Trophoblast cell (in vitro differentiated cells and primary cell): ENCODE data around the gene TBC1D22A.
"Not testable (repeated sequence)": the region's sequence is repeated elsewhere in the genome, so short reads cannot be mapped to it uniquely, and the experiment has no call there.

ENCODE experiments used
- DNase-seq, 2 donors: peaks; one replicate each; pipeline ENCODE4 v3.0.0-alpha.2; 2016
- H2AFZ ChIP-seq: 2 replicates; pipeline ENCODE4 v1.6.1; 2013; ENCODE audit warnings: low read length, moderate library complexity, mild to moderate bottlenecking; ENCODE audit not compliant: insufficient read depth, poor library complexity
- H2AK5ac ChIP-seq: 2 replicates; pipeline ENCODE4 v1.6.1; 2013; ENCODE audit warnings: mild to moderate bottlenecking, low read length
- H2BK120ac ChIP-seq: 2 replicates; pipeline ENCODE4 v1.6.1; 2013; ENCODE audit warnings: low read length, mild to moderate bottlenecking, moderate library complexity; ENCODE audit not compliant: insufficient read depth, poor library complexity
- H2BK12ac ChIP-seq: 2 replicates; pipeline ENCODE4 v1.6.1; 2013; ENCODE audit warnings: mild to moderate bottlenecking, low read length, moderate library complexity
- H2BK5ac ChIP-seq: 2 replicates; pipeline ENCODE4 v1.6.1; 2013; ENCODE audit warnings: low read length, low read depth, moderate library complexity, mild to moderate bottlenecking; ENCODE audit not compliant: poor library complexity
- H3K14ac ChIP-seq: 2 replicates; pipeline ENCODE4 v1.6.1; 2013; ENCODE audit warnings: mild to moderate bottlenecking, low read length
- H3K18ac ChIP-seq: 2 replicates; pipeline ENCODE4 v1.6.1; 2013; ENCODE audit warnings: mild to moderate bottlenecking, low read length
- H3K23ac ChIP-seq: 2 replicates; pipeline ENCODE4 v1.6.1; 2013; ENCODE audit warnings: low read length
- H3K27ac ChIP-seq: 2 replicates; pipeline ENCODE4 v1.5.1; 2013; ENCODE audit warnings: low read depth, mild to moderate bottlenecking, inconsistent platforms, low read length, moderate library complexity
- H3K27me3 ChIP-seq: 2 replicates; pipeline ENCODE4 v1.6.1; 2013; ENCODE audit warnings: inconsistent platforms, mild to moderate bottlenecking, low read length, moderate library complexity; ENCODE audit not compliant: insufficient read depth
- H3K36me3 ChIP-seq, 2 experiments: 1 replicate in 1 of 2; 2 replicates in 1 of 2; pipeline ENCODE4 v1.6.1; 2013; ENCODE audit warnings: low read length in 2 of 2, mild to moderate bottlenecking in 2 of 2, moderate library complexity in 1 of 2; ENCODE audit not compliant: insufficient read depth in 2 of 2, control insufficient read depth in 1 of 2
- H3K4ac ChIP-seq: 2 replicates; pipeline ENCODE4 v1.6.1; 2013; ENCODE audit warnings: low read depth, mild to moderate bottlenecking, low read length, moderate library complexity
- H3K4me1 ChIP-seq, 2 experiments: 1 replicate in 1 of 2; 2 replicates in 1 of 2; pipeline ENCODE4 v1.6.1; 2013; ENCODE audit warnings: low read length in 2 of 2, mild to moderate bottlenecking in 2 of 2, moderate library complexity in 1 of 2; ENCODE audit not compliant: insufficient read depth in 2 of 2, control insufficient read depth in 1 of 2
- H3K4me2 ChIP-seq: 2 replicates; pipeline ENCODE4 v1.6.1; 2013; ENCODE audit warnings: inconsistent platforms, mild to moderate bottlenecking, low read length, moderate library complexity
- H3K4me3 ChIP-seq: 2 replicates; pipeline ENCODE4 v1.5.1; 2013; ENCODE audit warnings: mild to moderate bottlenecking, low read depth, low read length, inconsistent platforms
- H3K79me1 ChIP-seq: one replicate; pipeline ENCODE4 v1.6.1; 2013; ENCODE audit warnings: low read length
- H3K79me2 ChIP-seq: 2 replicates; pipeline ENCODE4 v1.6.1; 2013; ENCODE audit warnings: low read length, mild to moderate bottlenecking; ENCODE audit not compliant: control insufficient read depth, insufficient read depth, poor library complexity
- H3K9ac ChIP-seq: 2 replicates; pipeline ENCODE4 v1.6.1; 2013; ENCODE audit warnings: mild to moderate bottlenecking, low read length
- H3K9me3 ChIP-seq: 2 replicates; pipeline ENCODE4 v1.6.1; 2013; ENCODE audit warnings: low read depth, mild to moderate bottlenecking, control low read depth, inconsistent platforms, low read length; ENCODE audit not compliant: insufficient read depth
- H4K12ac ChIP-seq: 2 replicates; pipeline ENCODE4 v1.6.1; 2013; ENCODE audit warnings: low read depth, mild to moderate bottlenecking, low read length, moderate library complexity
- H4K8ac ChIP-seq: 2 replicates; pipeline ENCODE4 v1.6.1; 2013; ENCODE audit warnings: low read depth, mild to moderate bottlenecking, low read length, moderate library complexity
- H4K91ac ChIP-seq: one replicate; pipeline ENCODE4 v1.6.1; 2013; ENCODE audit warnings: low read depth, mild to moderate bottlenecking, low read length, moderate library complexity
- WGBS: extraction: QIAGEN DNeasy Blood & Tissue Kit; methylation state at CpG from one replicate; pipeline ENCODE4 v1.1.7; 2013; ENCODE audit warnings: missing lambda C conversion rate; ENCODE audit not compliant: insufficient read length, insufficient coverage; ENCODE audit errors: extremely low coverage; 5-methylcytosine and 5-hydroxymethylcytosine counted together

The TBC1D22A gene

DNA sequence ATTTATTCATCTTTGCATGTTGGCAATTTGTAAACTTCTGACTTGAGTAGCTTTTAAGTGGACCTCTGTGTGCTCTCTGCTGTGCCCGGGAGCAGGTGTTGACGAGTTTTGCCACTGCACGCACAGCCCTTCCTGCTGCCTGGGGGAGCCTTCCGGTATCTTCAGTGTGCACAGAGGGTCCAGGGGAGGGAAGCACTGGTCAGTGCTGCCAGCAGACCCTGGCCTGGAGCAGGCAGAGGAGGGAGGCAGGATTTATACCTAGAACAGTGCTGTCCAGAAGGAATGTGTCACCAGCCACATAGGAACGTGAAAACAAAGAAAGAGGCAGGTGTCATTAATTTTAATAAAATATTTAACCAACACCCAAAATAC, 403.6 kb downstream of the TBC1D22A start:
- Histone ChIP-seq H3K14ac (no peak overlapping the region), H3K27me3 (no peaks in the 10 kb centered on the region), H4K8ac (no peak overlapping the region), H2BK12ac (no peak overlapping the region), H3K23ac (no peak overlapping the region), H2BK5ac (no peak overlapping the region), H3K36me3 (no peaks in the 10 kb centered on the region), H3K27ac (no peak overlapping the region), H3K18ac (no peak overlapping the region), H3K4me2 (no peak overlapping the region), H4K12ac (no peak overlapping the region), H3K79me2 (no peaks in the 10 kb centered on the region), H2BK120ac (no peak overlapping the region), H3K9ac (no peak overlapping the region), H3K9me3 (peaks cover 2% of the 10 kb centered on the region), H3K4me1 (no peaks in the 10 kb centered on the region), H2AK5ac (no peak overlapping the region), H3K4ac (no peak overlapping the region), H3K4me3 (no peak overlapping the region), H2AFZ (no peak overlapping the region), H4K91ac (no peak overlapping the region), H3K79me1 (no peaks in the 10 kb centered on the region)
- DNase-seq = no peak
- no CpG with 5 or more reads among the region's 5 CpGs for WGBS

DNA sequence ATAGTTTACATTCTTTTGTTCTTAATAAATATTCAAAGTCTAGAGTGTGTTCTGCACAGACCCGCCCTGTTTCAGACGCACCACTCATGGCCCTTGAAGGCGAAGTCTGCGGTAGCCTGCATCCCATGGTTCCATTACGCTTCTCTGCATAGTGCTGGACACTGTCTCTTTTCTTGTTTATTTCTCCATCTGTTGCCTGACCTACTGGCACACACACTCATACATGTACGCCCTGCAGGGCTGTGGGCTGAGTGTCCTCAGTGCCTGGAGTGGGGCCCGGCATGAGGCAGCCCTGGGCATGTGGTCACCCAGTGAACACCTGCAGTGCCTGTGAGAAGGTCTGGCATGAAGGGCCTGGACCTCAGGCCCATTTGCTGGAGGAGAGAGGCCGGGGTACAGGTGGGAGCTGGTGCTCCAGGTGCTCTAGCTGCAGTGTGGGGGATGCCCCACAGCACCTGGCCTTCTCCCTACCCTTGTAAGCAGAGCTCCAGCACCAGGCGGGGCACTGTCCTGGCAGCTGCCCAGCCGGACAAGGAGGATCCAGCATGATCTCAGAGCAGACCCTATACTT, 404.1 kb downstream of the TBC1D22A start:
- H2AFZ ChIP-seq = no peak overlapping the region
- no peak overlapping the region for H3K23ac ChIP-seq
- H4K12ac ChIP-seq = no peak overlapping the region
- H3K18ac ChIP-seq = no peak overlapping the region
- H2BK5ac ChIP-seq = no peak overlapping the region
- H3K27ac ChIP-seq = no peak overlapping the region
- H3K4ac ChIP-seq = no peak overlapping the region
- H4K91ac ChIP-seq = no peak overlapping the region
- H2BK120ac ChIP-seq = no peak overlapping the region
- H3K9ac ChIP-seq = no peak overlapping the region
- DNase-seq = no peak
- peaks cover 2% of the 10 kb centered on the region for H3K9me3 ChIP-seq
- H3K4me3 ChIP-seq = no peak overlapping the region
- no peak overlapping the region for H2AK5ac ChIP-seq
- no peaks in the 10 kb centered on the region for H3K27me3 ChIP-seq
- H3K36me3 ChIP-seq = no peaks in the 10 kb centered on the region
- no peaks in the 10 kb centered on the region for H3K79me1 ChIP-seq
- no peak overlapping the region for H2BK12ac ChIP-seq
- no peak overlapping the region for H3K4me2 ChIP-seq
- H3K79me2 ChIP-seq = no peaks in the 10 kb centered on the region
- H3K14ac ChIP-seq = no peak overlapping the region
- H4K8ac ChIP-seq = no peak overlapping the region
- WGBS = no CpG with 5 or more reads among the region's 10 CpGs
- H3K4me1 ChIP-seq = no peaks in the 10 kb centered on the region

GRCh38 chr22:47167056-47167455, 404.6 kb downstream of the TBC1D22A start:
- no peak overlapping the region for H3K4ac ChIP-seq
- no peaks in the 10 kb centered on the region for H3K36me3 ChIP-seq
- no peak overlapping the region for H3K4me2 ChIP-seq
- H2BK5ac ChIP-seq = no peak overlapping the region
- H3K14ac ChIP-seq = no peak overlapping the region
- no peak overlapping the region for H2BK120ac ChIP-seq
- H3K4me3 ChIP-seq = no peak overlapping the region
- H4K8ac ChIP-seq = no peak overlapping the region
- H3K18ac ChIP-seq = no peak overlapping the region
- no peak for DNase-seq
- no peak overlapping the region for H3K23ac ChIP-seq
- no peak overlapping the region for H2AFZ ChIP-seq
- H3K9me3 ChIP-seq = peaks cover 2% of the 10 kb centered on the region
- WGBS = no CpG with 5 or more reads among the region's 10 CpGs
- H3K27me3 ChIP-seq = no peaks in the 10 kb centered on the region
- H4K91ac ChIP-seq = no peak overlapping the region
- no peak overlapping the region for H2AK5ac ChIP-seq
- H4K12ac ChIP-seq = no peak overlapping the region
- no peaks in the 10 kb centered on the region for H3K4me1 ChIP-seq
- H3K79me2 ChIP-seq = no peaks in the 10 kb centered on the region
- no peak overlapping the region for H2BK12ac ChIP-seq
- H3K27ac ChIP-seq = no peak overlapping the region
- H3K9ac ChIP-seq = no peak overlapping the region
- H3K79me1 ChIP-seq = no peaks in the 10 kb centered on the region

- H3K4ac ChIP-seq, DNase-seq, H4K8ac ChIP-seq, H3K4me1 ChIP-seq, H3K36me3 ChIP-seq, H2BK12ac ChIP-seq, H3K4me3 ChIP-seq, H2BK120ac ChIP-seq, H2AFZ ChIP-seq, H3K4me2 ChIP-seq, H4K12ac ChIP-seq, H3K27ac ChIP-seq, H3K79me2 ChIP-seq, H3K79me1 ChIP-seq, H3K9me3 ChIP-seq, H3K18ac ChIP-seq, H3K14ac ChIP-seq, H2AK5ac ChIP-seq, H4K91ac ChIP-seq, H2BK5ac ChIP-seq, H3K9ac ChIP-seq, H3K27me3 ChIP-seq, H3K23ac ChIP-seq: not testable (repeated sequence)
- WGBS = no CpG with 5 or more reads among the region's 6 CpGs
Observed at GRCh38 chr22:47167921-47168320, 405.5 kb downstream of the TBC1D22A start.
